A673 (cell line): Measurements from ENCODE around the gene AGBL3. TPM values are rescaled to one million over a fixed set of nuclear protein-coding genes. Genes with fewer than 3 reads are reported as not detected.
A peak's percentile ranks its signal among the peaks of the same experiment; 100 is the strongest.
"Not testable (repeated sequence)": the region's sequence is repeated elsewhere in the genome, so short reads cannot be mapped to it uniquely, and the experiment has no call there.

Source experiments
- BruUV-seq: library from RNA; stranded (reverse); fragments of 400-500 nt; replicated peaks from 2 replicates; lab custom pipeline; 2021; lab: Mats Ljungman, UMichigan
- CTCF ChIA-PET: fragments of 300-600 bp; sonication (Branson Sonifier 250); formaldehyde crosslinking; loops from one replicate; lab custom pipeline; 2022; ENCODE audit warnings: antibody characterized with exemption; lab: Charles Lee
- POLR2A ChIA-PET: fragments of 300-600 bp; sonication (Branson Sonifier 250); formaldehyde crosslinking; loops from one replicate; lab custom pipeline; 2022; ENCODE audit warnings: antibody characterized with exemption; ENCODE audit not compliant: low non-redundant PET; lab: Charles Lee
- DNase-seq: peaks from one replicate; pipeline ENCODE4 v3.0.0-alpha.2; 2015; ENCODE audit warnings: low spot score
- H3K27ac ChIP-seq: fragments of 200-600 bp; sonication (generic); 2 replicates; pipeline ENCODE4 v1.5.1; 2016; ENCODE audit warnings: mixed run types, low read depth, mild to moderate bottlenecking, mixed read lengths, antibody characterized with exemption, low read length; ENCODE audit not compliant: poor library complexity, severe bottlenecking
- H3K27me3 ChIP-seq: fragments of 200-600 bp; sonication (generic); replicated peaks from 2 replicates; pipeline ENCODE4 v1.6.1; 2017; ENCODE audit warnings: mixed run types, low read depth, mild to moderate bottlenecking, mixed read lengths, antibody characterized with exemption, low read length; ENCODE audit not compliant: insufficient read depth, poor library complexity
- H3K36me3 ChIP-seq: fragments of 200-600 bp; sonication (generic); 2 replicates; pipeline ENCODE4 v1.6.1; 2016; ENCODE audit warnings: mixed run types, mild to moderate bottlenecking, mixed read lengths, antibody characterized with exemption, low read length; ENCODE audit not compliant: insufficient read depth, poor library complexity, severe bottlenecking
- H3K4me1 ChIP-seq: fragments of 200-600 bp; sonication (generic); 2 replicates; pipeline ENCODE4 v1.6.1; 2017; ENCODE audit warnings: mixed run types, mild to moderate bottlenecking, mixed read lengths, antibody characterized with exemption, low read length; ENCODE audit not compliant: insufficient read depth, poor library complexity, severe bottlenecking
- H3K4me3 ChIP-seq: fragments of 200-600 bp; sonication (generic); 2 replicates; pipeline ENCODE4 v1.5.1; 2016; ENCODE audit warnings: low read depth, mixed run types, mild to moderate bottlenecking, mixed read lengths, low read length; ENCODE audit not compliant: poor library complexity, severe bottlenecking
- H3K9me3 ChIP-seq: fragments of 200-600 bp; sonication (generic); 2 replicates; pipeline ENCODE4 v1.6.1; 2016; ENCODE audit warnings: mixed run types, low read depth, mild to moderate bottlenecking, mixed read lengths, antibody characterized with exemption, low read length; ENCODE audit not compliant: poor library complexity, severe bottlenecking
- CTCF ChIP-seq: fragments of 300-800, 200-600 bp; sonication (generic); conservative IDR thresholded peaks from 2 replicates; pipeline ENCODE4 v1.5.1; 2017; ENCODE audit warnings: low read depth, mild to moderate bottlenecking, antibody characterized with exemption, low read length, moderate library complexity, mixed read lengths
- EZH2 ChIP-seq: fragments of 200-600 bp; sonication (generic); IDR thresholded peaks from 2 replicates; pipeline ENCODE4 v1.6.1; 2017; ENCODE audit warnings: borderline replicate concordance, low read depth, mild to moderate bottlenecking, mixed read lengths, antibody characterized with exemption, low read length; ENCODE audit not compliant: poor library complexity, severe bottlenecking
- intact Hi-C: fragments of 100-400 bp; cut with micrococcal nuclease; formaldehyde crosslinking; loops from one replicate; pipeline ENCODE4 v1.10.0; 2022; ENCODE audit not compliant: unreplicated experiment
- total RNA-seq: library from RNA; stranded (reverse); gene quantifications from 2 replicates; pipeline ENCODE4 v1.2.3, GENCODE V29; 2021

The AGBL3 gene
- total RNA-seq, 1 experiment from 2014 or later, result 2.9 TPM

DNA sequence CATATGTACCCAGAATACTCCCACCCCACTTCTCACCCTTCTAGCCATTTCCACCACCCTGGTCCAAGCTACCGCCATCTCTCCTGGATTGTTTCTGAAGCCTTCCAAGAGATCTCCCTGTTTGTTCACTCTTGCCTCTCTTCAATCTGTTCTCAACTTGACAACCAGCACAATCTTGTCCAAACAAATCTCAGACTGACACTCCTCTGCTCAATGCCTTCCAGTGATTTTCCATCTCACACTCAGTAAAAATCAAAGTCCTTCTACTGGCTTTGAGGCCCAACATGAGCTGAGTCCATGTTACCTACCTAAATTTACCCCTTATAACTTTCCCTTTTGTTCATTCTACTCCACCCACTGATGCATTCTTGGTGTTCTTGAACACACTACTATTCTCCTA lies 128.3 kb downstream of the AGBL3 start:
- POLR2A ChIA-PET, result no interaction called here
- CTCF ChIA-PET, result no interaction called here
- no TSS peak for BruUV-seq

DNA sequence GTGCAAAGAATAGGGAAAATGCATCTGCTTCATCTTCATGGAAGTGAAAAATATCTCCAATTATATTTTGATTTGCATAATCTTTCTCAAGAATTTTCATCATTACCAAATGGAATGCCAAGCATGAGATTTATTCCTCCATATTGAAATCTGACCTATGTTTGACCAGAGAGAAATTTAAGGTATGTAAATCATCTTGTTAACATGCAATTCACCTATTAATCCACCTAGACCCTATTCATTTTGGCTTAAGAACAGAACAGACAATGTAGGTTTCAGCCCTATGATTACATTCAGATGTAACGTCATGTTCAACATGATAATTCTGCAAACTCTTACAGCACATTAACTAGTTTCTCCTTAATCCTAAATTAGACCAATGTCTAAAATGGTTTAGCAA lies 130.8 kb downstream of the AGBL3 start:
- ChIA-PET CTCF (no interaction called here), POLR2A (no interaction called here)
- no peak for TF ChIP-seq CTCF
- TF ChIP-seq EZH2, result no peak
- no peak for DNase-seq
- H3K9me3 ChIP-seq, result peaks cover 8% of the 10 kb centered on the region
- intact Hi-C loops, result loop anchor here (10.0 kb wide), 1 partner anchor 58 kb away; the partner anchor contains the start of gene CYREN
- no TSS peak for BruUV-seq
- H3K4me3 ChIP-seq, result no peak overlapping the region
- H3K27ac ChIP-seq, result no peak overlapping the region
- no peaks in the 10 kb centered on the region for H3K4me1 ChIP-seq
- no peaks in the 10 kb centered on the region for H3K36me3 ChIP-seq
- no peaks in the 10 kb centered on the region for H3K27me3 ChIP-seq

More for the DNA sequence above, 128.3 kb downstream of the AGBL3 start:
- no peak for TF ChIP-seq EZH2
- TF ChIP-seq CTCF, result no peak
- Histone ChIP-seq H3K9me3 (no peaks in the 10 kb centered on the region), H3K4me3 (no peak overlapping the region), H3K4me1 (no peaks in the 10 kb centered on the region), H3K27me3 (no peaks in the 10 kb centered on the region), H3K27ac (no peak overlapping the region), H3K36me3 (no peaks in the 10 kb centered on the region)
- intact Hi-C loops, result loop anchor here (10.0 kb wide), 1 partner anchor 60 kb away; the partner anchor contains the start of gene CYREN
- DNase-seq, result no peak

- no peaks in the 10 kb centered on the region for H3K4me1 ChIP-seq
- H3K36me3 ChIP-seq, result no peaks in the 10 kb centered on the region
- TF ChIP-seq CTCF (no peak), EZH2 (no peak)
- no peak overlapping the region for H3K4me3 ChIP-seq
- ChIA-PET POLR2A (no interaction called here), CTCF (no interaction called here)
- H3K27ac ChIP-seq, result no peak overlapping the region
- H3K9me3 ChIP-seq, result peaks cover 8% of the 10 kb centered on the region
- H3K27me3 ChIP-seq, result no peaks in the 10 kb centered on the region
- no TSS peak for BruUV-seq
- intact Hi-C loops, result no loop called here
- peak; percentile 34 for DNase-seq
Observed at GRCh38 chr7:135121868-135122267, 135.6 kb downstream of the AGBL3 start.

DNA sequence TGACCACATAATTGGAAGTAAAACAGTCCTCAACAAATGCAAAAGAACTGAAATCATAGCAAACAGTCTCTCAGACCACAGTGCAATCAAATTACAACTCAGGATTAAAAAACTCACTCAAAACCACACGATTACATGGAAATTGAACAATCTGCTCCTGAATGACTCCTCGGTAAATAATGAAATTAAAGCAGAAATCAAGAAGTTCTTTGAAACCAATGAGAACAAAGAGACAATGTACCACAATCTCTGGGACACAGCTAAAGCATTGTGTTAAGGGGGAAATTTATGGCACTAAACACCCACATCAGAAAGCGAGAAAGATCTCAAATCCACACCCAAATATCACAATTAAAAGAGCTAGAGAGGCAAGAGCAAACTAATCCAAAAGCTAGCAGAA lies 138.3 kb downstream of the AGBL3 start:
- H3K4me1 ChIP-seq, CTCF ChIA-PET: not testable (repeated sequence)

More for the DNA sequence above, 138.3 kb downstream of the AGBL3 start:
- H3K27me3 ChIP-seq, H3K4me3 ChIP-seq, intact Hi-C loops, DNase-seq, H3K27ac ChIP-seq, H3K36me3 ChIP-seq, BruUV-seq, H3K9me3 ChIP-seq, POLR2A ChIA-PET: not testable (repeated sequence)
